HCT116 (cell line): ENCODE measurements around the gene FKBP3. TPM values are rescaled to one million over a fixed set of nuclear protein-coding genes. Genes with fewer than 3 reads are reported as not detected.

Experiments used
- ATAC-seq: fragments of 200-7000 bp; cut with Tn5 transposase; 2 replicates; pipeline ENCODE4 v1.9.1; 2020; ENCODE audit warnings: mild to moderate bottlenecking, moderate library complexity
- BruUV-seq: library from RNA; stranded (reverse); fragments of 400-500 nt; replicated peaks from 2 replicates; lab custom pipeline; 2021; lab: Mats Ljungman, UMichigan
- CTCF ChIA-PET: fragments of 300-600 bp; sonication (Branson Sonifier 250); formaldehyde crosslinking; loops from one replicate; lab custom pipeline; 2021; ENCODE audit warnings: antibody characterized with exemption; lab: Charles Lee
- POLR2A ChIA-PET: fragments of 300-600, 350-600 bp; sonication (Branson Sonifier 250); formaldehyde crosslinking; loops from one replicate; lab custom pipeline; 2021; ENCODE audit warnings: antibody characterized with exemption; lab: Charles Lee
- RAD21 ChIA-PET, 2 experiments: fragments of 300-600 bp; sonication (Branson Sonifier 250); formaldehyde crosslinking; loops; one replicate each; lab custom pipeline; 2023; ENCODE audit warnings: low total read pairs in 2 of 2; ENCODE audit not compliant: uncharacterized antibody in 2 of 2, unreplicated experiment in 2 of 2, low non-redundant PET in 1 of 2; lab: Charles Lee
- DNase-seq: peaks from one replicate; pipeline ENCODE4 v3.0.0-alpha.2; 2010; ENCODE audit warnings: low read depth, low spot score
- H2AFZ ChIP-seq: fragments of 200-600 bp; shearing (Covaris generic), sonication (generic); 2 replicates; pipeline ENCODE4 v1.6.1; 2017; ENCODE audit warnings: low read depth, mixed run types, mixed read lengths, antibody characterized with exemption, low read length; ENCODE audit not compliant: poor library complexity, severe bottlenecking
- H3K27ac ChIP-seq: 2 replicates; pipeline ENCODE4 v1.5.1; 2012; ENCODE audit warnings: low read depth, low read length
- H3K27me3 ChIP-seq: fragments of 200-600 bp; sonication (generic); 2 replicates; pipeline ENCODE4 v1.6.1; 2016; ENCODE audit warnings: mixed run types, low read length, mixed read lengths; ENCODE audit not compliant: insufficient read depth
- H3K36me3 ChIP-seq, 2 experiments: fragments of 200-500 bp in 1 of 2; fragments of 200-600 bp in 1 of 2; sonication (Bioruptor generic) in 1 of 2; sonication (generic) in 1 of 2; 2 replicates each; pipeline versions ENCODE4 v1.5.1 to v1.6.1; 2014 to 2016; ENCODE audit warnings: low read length in 2 of 2, inconsistent platforms in 1 of 2, mixed read lengths in 1 of 2, mixed run types in 1 of 2; ENCODE audit not compliant: insufficient read depth in 2 of 2, control insufficient read depth in 1 of 2
- H3K4me1 ChIP-seq, 2 experiments: fragments of 200-600 bp in 1 of 2; sonication (generic) in 1 of 2; 2 replicates each; pipeline versions ENCODE4 v1.5.1 to v1.6.1; 2012 to 2017; ENCODE audit warnings: low read length in 2 of 2, inconsistent platforms in 1 of 2, mild to moderate bottlenecking in 1 of 2, mixed read lengths in 1 of 2, mixed run types in 1 of 2, moderate library complexity in 1 of 2; ENCODE audit not compliant: insufficient read depth in 2 of 2, control insufficient read depth in 1 of 2
- H3K4me2 ChIP-seq: fragments of 200-600 bp; sonication (generic); 2 replicates; pipeline ENCODE4 v1.6.1; 2017; ENCODE audit warnings: mixed run types, low read length, mixed read lengths
- H3K4me3 ChIP-seq, 2 experiments: fragments of 200-600 bp in 1 of 2; sonication (generic) in 1 of 2; replicated peaks in 1 of 2; 2 replicates each; pipeline ENCODE4 v1.5.1; 2011 to 2016; ENCODE audit warnings: low read length in 2 of 2, control low read depth in 1 of 2, low read depth in 1 of 2, mild to moderate bottlenecking in 1 of 2, mixed read lengths in 1 of 2, mixed run types in 1 of 2
- H3K79me2 ChIP-seq: fragments of 200-600 bp; sonication (generic); 2 replicates; pipeline ENCODE4 v1.6.1; 2017; ENCODE audit warnings: mild to moderate bottlenecking, mixed run types, low read length, moderate library complexity, mixed read lengths; ENCODE audit not compliant: insufficient read depth
- H3K9ac ChIP-seq: fragments of 200-600 bp; sonication (generic); 2 replicates; pipeline ENCODE4 v1.6.1; 2016; ENCODE audit warnings: low read length, mixed read lengths
- H3K9me2 ChIP-seq: fragments of 200-600 bp; sonication (generic), shearing (Covaris generic); 2 replicates; pipeline ENCODE4 v1.6.1; 2017; ENCODE audit warnings: mixed run types, mild to moderate bottlenecking, moderate library complexity; ENCODE audit not compliant: insufficient read depth
- H3K9me3 ChIP-seq, 2 experiments: fragments of 200-500 bp in 1 of 2; fragments of 200-600 bp in 1 of 2; sonication (Bioruptor generic) in 1 of 2; sonication (generic) in 1 of 2; 2 replicates each; pipeline ENCODE4 v1.6.1; 2014 to 2017; ENCODE audit warnings: low read length in 2 of 2, mixed read lengths in 2 of 2, inconsistent platforms in 1 of 2, low read depth in 1 of 2, mild to moderate bottlenecking in 1 of 2, mixed run types in 1 of 2, moderate library complexity in 1 of 2; ENCODE audit not compliant: control insufficient read depth in 1 of 2, insufficient read depth in 1 of 2
- H4K20me1 ChIP-seq: fragments of 200-600 bp; sonication (generic), shearing (Covaris generic); 2 replicates; pipeline ENCODE4 v1.6.1; 2017; ENCODE audit warnings: mixed run types, mild to moderate bottlenecking, moderate library complexity; ENCODE audit not compliant: insufficient read depth
- ELF1 ChIP-seq: IDR thresholded peaks from 2 replicates; pipeline ENCODE4 v1.6.1; 2012; ENCODE audit warnings: low read depth, borderline replicate concordance
- EZH2 ChIP-seq: fragments of 200-600 bp; sonication (generic); IDR thresholded peaks from 2 replicates; pipeline ENCODE4 v1.6.1; 2017; ENCODE audit warnings: antibody characterized with exemption, mixed run types
- FOSL1 ChIP-seq: IDR thresholded peaks from 2 replicates; pipeline ENCODE4 v1.6.1; 2012; ENCODE audit warnings: low read depth
- JUND ChIP-seq: IDR thresholded peaks from 2 replicates; pipeline ENCODE4 v1.6.1; 2012
- POLR2A ChIP-seq: IDR thresholded peaks from 2 replicates; pipeline ENCODE4 v1.7.0; 2011; ENCODE audit warnings: borderline replicate concordance; ENCODE audit not compliant: insufficient read depth, insufficient read length; ENCODE audit errors: extremely low read depth
- POLR2AphosphoS5 ChIP-seq: IDR thresholded peaks from 2 replicates; pipeline ENCODE4 v1.6.1; 2011; ENCODE audit warnings: mild to moderate bottlenecking, low read depth, low read length, moderate library complexity
- RAD21 ChIP-seq: IDR thresholded peaks from 2 replicates; pipeline ENCODE4 v1.6.1; 2012; ENCODE audit warnings: low read depth, mild to moderate bottlenecking
- SIN3A ChIP-seq: IDR thresholded peaks from 2 replicates; pipeline ENCODE4 v1.6.1; 2012; ENCODE audit warnings: low read depth
- TCF7L2 ChIP-seq: IDR thresholded peaks from 2 replicates; pipeline ENCODE4 v1.7.0; 2011; ENCODE audit warnings: borderline replicate concordance, inconsistent platforms; ENCODE audit not compliant: insufficient read depth, insufficient read length; ENCODE audit errors: extremely low read depth
- YY1 ChIP-seq: IDR thresholded peaks from 2 replicates; pipeline ENCODE4 v1.6.1; 2011; ENCODE audit warnings: low read length, low read depth, moderate library complexity, mild to moderate bottlenecking; ENCODE audit not compliant: insufficient replicate concordance; ENCODE audit errors: extremely low read depth
- ZFX ChIP-seq: fragments of 450-650 bp; IDR thresholded peaks from 2 replicates; pipeline ENCODE4 v1.6.1; 2017
- intact Hi-C: fragments of 100-400 bp; cut with micrococcal nuclease; formaldehyde crosslinking; loops from 2 replicates; pipeline ENCODE4 v1.10.0; 2022
- total RNA-seq: library from RNA; stranded (reverse); gene quantifications from one replicate; pipeline ENCODE4 v1.2.1, GENCODE V29; 2021; ENCODE audit not compliant: unreplicated experiment
- TF ChIP-seq, protein P1 (sequence below): IDR thresholded peaks from 2 replicates; pipeline ENCODE4 v1.6.1; 2012
- TF ChIP-seq, protein P2 (sequence below): IDR thresholded peaks from 2 replicates; pipeline ENCODE4 v1.6.1; 2011; ENCODE audit warnings: mild to moderate bottlenecking, low read length, moderate library complexity; ENCODE audit not compliant: insufficient replicate concordance; ENCODE audit errors: extremely low read depth

The FKBP3 gene
- total RNA-seq, 1 experiment from 2014 or later = 67.8 TPM

DNA sequence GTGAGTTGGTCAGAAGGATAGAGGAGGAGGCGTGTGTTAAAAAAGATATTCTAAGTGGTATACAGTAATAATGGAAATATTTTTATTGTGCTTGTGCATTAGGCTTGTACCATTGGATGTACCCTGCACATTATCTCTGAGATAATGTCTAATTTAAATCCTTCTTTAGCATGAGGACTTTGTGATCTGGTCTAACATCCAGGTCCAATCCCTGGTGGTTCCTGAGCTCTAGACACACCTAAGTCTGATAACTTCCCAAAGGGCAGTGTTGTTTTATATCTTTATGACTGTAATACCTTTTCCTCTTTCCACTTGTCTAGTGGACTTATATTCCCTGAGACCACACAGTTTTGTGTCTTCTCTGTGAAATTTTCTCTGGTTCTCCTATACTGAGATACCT lies 29.7 kb downstream of the FKBP3 start:
- Histone ChIP-seq H3K79me2 (peaks cover 72% of the 10 kb centered on the region), H3K27ac (no peak overlapping the region), H3K9ac (no peak overlapping the region), H3K9me2 (no peaks in the 10 kb centered on the region)
- TF ChIP-seq ELF1 (no peak), JUND (no peak), POLR2AphosphoS5 (no peak), TCF7L2 (no peak), ZFX (no peak), FOSL1 (no peak), SIN3A (no peak), YY1 (no peak), POLR2A (no peak), RAD21 (no peak), EZH2 (no peak)
- TF ChIP-seq, protein P1, sequence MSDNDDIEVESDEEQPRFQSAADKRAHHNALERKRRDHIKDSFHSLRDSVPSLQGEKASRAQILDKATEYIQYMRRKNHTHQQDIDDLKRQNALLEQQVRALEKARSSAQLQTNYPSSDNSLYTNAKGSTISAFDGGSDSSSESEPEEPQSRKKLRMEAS = no peak
- TF ChIP-seq, protein P2, sequence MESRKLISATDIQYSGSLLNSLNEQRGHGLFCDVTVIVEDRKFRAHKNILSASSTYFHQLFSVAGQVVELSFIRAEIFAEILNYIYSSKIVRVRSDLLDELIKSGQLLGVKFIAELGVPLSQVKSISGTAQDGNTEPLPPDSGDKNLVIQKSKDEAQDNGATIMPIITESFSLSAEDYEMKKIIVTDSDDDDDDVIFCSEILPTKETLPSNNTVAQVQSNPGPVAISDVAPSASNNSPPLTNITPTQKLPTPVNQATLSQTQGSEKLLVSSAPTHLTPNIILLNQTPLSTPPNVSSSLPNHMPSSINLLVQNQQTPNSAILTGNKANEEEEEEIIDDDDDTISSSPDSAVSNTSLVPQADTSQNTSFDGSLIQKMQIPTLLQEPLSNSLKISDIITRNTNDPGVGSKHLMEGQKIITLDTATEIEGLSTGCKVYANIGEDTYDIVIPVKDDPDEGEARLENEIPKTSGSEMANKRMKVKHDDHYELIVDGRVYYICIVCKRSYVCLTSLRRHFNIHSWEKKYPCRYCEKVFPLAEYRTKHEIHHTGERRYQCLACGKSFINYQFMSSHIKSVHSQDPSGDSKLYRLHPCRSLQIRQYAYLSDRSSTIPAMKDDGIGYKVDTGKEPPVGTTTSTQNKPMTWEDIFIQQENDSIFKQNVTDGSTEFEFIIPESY = no peak
- TF ChIP-seq, all 23 proteins: peak for 0
- no peak overlapping the region for H3K4me2 ChIP-seq
- ChIA-PET POLR2A (no interaction called here), RAD21 (no interaction called here), CTCF (no interaction called here)
- ATAC-seq (no peak), DNase-seq (no peak)
- H3K9me3 ChIP-seq = no peaks in the 10 kb centered on the region
- intact Hi-C loops = no loop called here
- H3K27me3 ChIP-seq = no peaks in the 10 kb centered on the region
- no peak overlapping the region for H3K4me3 ChIP-seq
- BruUV-seq = no TSS peak
- H3K36me3 ChIP-seq = peaks cover 49 to 55% of the 10 kb centered on the region in 2 experiments
- H3K4me1 ChIP-seq = no peaks in the 10 kb centered on the region
- peaks cover 20% of the 10 kb centered on the region; the same call in 1 of the 2 replicates for H4K20me1 ChIP-seq
- no peak overlapping the region for H2AFZ ChIP-seq
